HG03354 (cell line): ENCODE data around the gene ZFAND3.

ENCODE experiments used
- ATAC-seq: cut with Tn5 transposase; IDR thresholded peaks from one replicate; pipeline ENCODE4 v1.9.1; 2021; ENCODE audit warnings: mild to moderate bottlenecking; ENCODE audit not compliant: unreplicated experiment, poor library complexity, severe bottlenecking

The ZFAND3 gene

GRCh38 chr6:38137608-38138265 is 318.2 kb downstream of the ZFAND3 start:
- no peak for ATAC-seq

GRCh38 chr6:38138374-38138773 is 318.8 kb downstream of the ZFAND3 start:
- no peak for ATAC-seq

- no peak for ATAC-seq
These were observed 321.6 kb downstream of the ZFAND3 start for GRCh38 chr6:38141085-38141484.

GRCh38 chr6:38141716-38142115 is 322.2 kb downstream of the ZFAND3 start:
- no peak for ATAC-seq

GRCh38 chr6:38142178-38142902 is 322.8 kb downstream of the ZFAND3 start:
- ATAC-seq, result no peak

GRCh38 chr6:38143191-38144150 is 323.9 kb downstream of the ZFAND3 start:
- no peak for ATAC-seq

- ATAC-seq, result no peak
These were observed 324.9 kb downstream of the ZFAND3 start for GRCh38 chr6:38144365-38144945.

GRCh38 chr6:38146021-38146733 is 326.6 kb downstream of the ZFAND3 start:
- no peak for ATAC-seq

GRCh38 chr6:38146734-38147027 is 327.2 kb downstream of the ZFAND3 start:
- no peak for ATAC-seq

GRCh38 chr6:38148606-38149005 is 329.1 kb downstream of the ZFAND3 start:
- no peak for ATAC-seq

GRCh38 chr6:38149531-38149930 is 330.0 kb downstream of the ZFAND3 start:
- no peak for ATAC-seq

GRCh38 chr6:38150021-38150420 is 330.5 kb downstream of the ZFAND3 start:
- ATAC-seq, result no peak

- no peak for ATAC-seq
These were observed 331.3 kb downstream of the ZFAND3 start for GRCh38 chr6:38150681-38151296.

- ATAC-seq, result no peak
These were observed 332.3 kb downstream of the ZFAND3 start for GRCh38 chr6:38151580-38152500.

- no peak for ATAC-seq
These were observed 333.1 kb downstream of the ZFAND3 start for GRCh38 chr6:38152620-38153019.

GRCh38 chr6:38153076-38153797 is 333.7 kb downstream of the ZFAND3 start:
- ATAC-seq, result no peak

GRCh38 chr6:38153798-38154345 is 334.3 kb downstream of the ZFAND3 start:
- ATAC-seq, result no peak
